GM12875 (cell line): Measurements from ENCODE around the gene CCDC63.
A peak's percentile ranks its signal among the peaks of the same experiment; 100 is the strongest.

ENCODE experiments used
- H3K4me3 ChIP-seq: one replicate; pipeline ENCODE4 v1.5.1; 2011; ENCODE audit warnings: low read depth, low read length, control low read depth
- TF ChIP-seq, protein P1 (sequence below): IDR thresholded peaks from 2 replicates; pipeline ENCODE4 v1.5.1; 2011; ENCODE audit warnings: low read depth, mild to moderate bottlenecking, control low read depth, inconsistent platforms, low read length, moderate library complexity, borderline replicate concordance; ENCODE audit not compliant: insufficient read depth

CCDC63 gene

DNA sequence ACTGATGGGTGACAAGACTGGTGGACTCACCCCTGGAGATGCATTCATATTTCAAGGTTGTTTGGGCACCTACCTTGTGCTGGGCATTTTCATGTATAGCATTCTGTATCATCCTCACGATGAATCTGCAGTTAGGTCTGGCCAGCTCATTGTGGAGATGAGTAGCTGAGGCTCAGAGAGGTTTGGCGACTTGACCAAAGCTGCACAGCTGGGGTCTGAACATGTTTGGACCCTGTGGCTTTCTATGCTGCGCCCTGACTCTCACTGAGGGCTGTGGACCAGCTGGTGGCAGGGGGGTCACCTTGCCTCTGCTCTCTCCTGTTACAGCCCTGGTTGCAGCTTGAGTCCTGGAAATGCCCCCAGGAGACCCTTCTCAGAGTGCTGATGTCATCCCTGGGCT lies 24.9 kb upstream of the CCDC63 start:
- TF ChIP-seq, protein P1, sequence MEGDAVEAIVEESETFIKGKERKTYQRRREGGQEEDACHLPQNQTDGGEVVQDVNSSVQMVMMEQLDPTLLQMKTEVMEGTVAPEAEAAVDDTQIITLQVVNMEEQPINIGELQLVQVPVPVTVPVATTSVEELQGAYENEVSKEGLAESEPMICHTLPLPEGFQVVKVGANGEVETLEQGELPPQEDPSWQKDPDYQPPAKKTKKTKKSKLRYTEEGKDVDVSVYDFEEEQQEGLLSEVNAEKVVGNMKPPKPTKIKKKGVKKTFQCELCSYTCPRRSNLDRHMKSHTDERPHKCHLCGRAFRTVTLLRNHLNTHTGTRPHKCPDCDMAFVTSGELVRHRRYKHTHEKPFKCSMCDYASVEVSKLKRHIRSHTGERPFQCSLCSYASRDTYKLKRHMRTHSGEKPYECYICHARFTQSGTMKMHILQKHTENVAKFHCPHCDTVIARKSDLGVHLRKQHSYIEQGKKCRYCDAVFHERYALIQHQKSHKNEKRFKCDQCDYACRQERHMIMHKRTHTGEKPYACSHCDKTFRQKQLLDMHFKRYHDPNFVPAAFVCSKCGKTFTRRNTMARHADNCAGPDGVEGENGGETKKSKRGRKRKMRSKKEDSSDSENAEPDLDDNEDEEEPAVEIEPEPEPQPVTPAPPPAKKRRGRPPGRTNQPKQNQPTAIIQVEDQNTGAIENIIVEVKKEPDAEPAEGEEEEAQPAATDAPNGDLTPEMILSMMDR, result no peak
- no peak overlapping the region for H3K4me3 ChIP-seq

DNA sequence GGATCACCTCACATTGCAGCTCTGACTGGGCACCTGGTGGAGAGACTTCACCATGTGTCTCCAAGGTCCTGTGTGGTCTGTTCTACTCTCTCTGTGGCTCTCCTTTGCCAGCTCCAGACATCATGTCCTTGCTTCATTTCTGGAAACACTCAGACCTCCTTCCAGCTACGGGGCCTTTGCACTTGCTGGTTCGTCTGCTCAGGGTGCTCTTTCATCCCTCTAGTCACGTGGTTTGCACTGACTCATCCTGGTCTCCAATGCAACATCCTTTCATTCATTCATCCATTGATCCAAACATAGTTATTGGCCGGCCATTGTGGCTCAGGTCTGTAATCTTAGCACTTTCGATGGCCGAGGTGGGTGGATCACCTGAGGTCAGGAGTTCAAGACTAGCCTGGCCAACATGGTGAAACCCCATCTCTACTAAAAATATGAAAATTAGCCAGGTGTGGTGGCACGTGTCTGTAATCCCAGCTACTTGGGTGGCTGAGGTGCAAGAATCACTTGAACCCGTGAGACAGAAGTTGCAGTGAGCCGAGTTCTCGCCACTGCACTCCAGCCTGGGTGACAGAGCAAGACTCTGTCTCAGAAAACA lies 23.9 kb upstream of the CCDC63 start:
- no peak overlapping the region for H3K4me3 ChIP-seq
- TF ChIP-seq, protein P1, result no peak

DNA sequence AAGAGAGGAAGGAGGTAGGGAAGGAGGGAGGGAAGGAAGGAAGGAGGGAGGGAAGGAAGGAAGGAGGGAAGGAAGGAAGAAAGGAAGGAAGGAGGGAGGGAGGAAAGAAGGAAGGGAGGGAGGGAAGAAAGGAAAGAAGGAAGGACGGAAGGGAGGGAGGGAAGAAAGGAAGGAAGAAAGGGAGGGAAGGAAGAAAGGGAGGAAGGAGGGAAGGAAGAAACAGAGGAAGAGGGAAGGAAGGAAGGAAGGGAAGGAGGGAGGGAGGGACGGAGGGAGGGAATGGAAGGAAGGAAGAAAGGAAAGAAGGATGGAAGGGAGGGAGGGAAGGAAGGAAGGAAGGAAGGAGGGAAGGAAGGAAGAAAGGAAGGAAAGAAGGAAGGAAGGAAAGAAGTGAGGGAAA lies 22.4 kb upstream of the CCDC63 start:
- TF ChIP-seq, protein P1, result no peak
- H3K4me3 ChIP-seq, result no peak overlapping the region

DNA sequence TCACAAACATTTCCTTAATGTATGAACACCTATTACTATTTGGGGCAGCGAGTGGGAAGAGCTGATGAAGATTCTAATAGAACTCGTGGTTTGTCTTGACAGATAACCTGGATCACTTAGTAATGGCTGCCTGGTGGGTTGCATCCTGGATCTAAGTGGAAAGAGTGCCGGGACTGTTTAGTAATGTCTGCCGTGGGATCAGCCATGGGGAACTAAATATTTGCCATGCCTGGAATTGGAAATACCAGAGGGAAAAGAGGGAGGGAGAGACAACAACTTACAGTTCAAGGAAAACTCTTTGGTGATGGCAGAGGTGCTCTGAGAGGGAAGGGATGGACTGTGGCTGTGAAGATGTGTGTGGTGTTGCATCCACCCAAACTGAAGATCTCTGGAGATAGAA lies 21.3 kb upstream of the CCDC63 start:
- TF ChIP-seq, protein P1, result no peak
- H3K4me3 ChIP-seq, result no peak overlapping the region

DNA sequence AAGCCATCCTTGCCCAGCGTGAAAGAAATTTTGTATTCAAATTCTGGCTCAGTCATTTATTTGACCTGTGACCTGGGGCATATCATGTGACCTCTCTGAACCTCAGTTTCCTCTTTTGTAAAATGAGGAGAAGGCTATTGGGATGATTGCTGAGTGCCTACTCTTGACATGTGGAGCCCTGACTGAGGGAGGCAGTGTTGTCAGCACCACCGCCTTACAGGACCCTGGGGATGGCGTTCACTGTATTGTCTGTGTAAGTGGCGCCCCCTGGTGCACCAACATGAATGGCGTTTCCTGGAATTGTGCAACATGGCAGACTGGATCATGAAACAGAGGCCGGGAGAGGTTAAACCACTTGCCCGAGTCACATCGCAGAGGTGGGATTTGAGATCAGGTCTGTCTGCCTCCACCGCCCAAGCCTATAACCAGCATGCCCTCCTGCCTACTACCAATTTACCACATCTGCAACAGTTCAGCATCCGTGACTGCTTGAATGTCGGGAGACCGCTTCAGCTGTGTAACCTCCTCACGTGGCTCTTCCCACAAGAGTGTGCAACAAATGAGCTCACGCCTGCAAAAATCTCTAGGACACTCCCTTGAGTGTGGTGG lies 20.1 kb upstream of the CCDC63 start:
- peak overlapping the region; percentile 51 for H3K4me3 ChIP-seq
- TF ChIP-seq, protein P1, result peak; percentile 79

DNA sequence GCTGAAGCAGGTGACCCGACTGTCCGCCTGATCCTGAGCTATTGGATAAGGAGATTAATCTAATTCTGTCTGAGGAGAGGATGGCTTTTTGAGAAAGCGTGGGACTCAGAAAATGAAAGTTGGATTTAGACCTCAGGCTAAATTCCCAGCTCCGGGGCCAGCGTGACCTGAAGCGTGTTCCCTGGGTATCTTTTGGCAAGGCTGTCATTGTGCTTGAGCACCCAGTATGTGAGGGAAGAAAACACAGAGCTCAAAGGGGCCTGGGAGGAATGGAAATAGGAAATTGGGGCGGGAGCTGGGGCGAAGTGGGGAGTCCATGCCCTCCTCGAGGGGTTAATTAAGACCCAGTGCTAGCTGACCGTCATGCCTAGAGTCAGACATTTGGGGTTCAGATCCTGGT lies 17.5 kb upstream of the CCDC63 start:
- TF ChIP-seq, protein P1, result no peak
- no peak overlapping the region for H3K4me3 ChIP-seq

DNA sequence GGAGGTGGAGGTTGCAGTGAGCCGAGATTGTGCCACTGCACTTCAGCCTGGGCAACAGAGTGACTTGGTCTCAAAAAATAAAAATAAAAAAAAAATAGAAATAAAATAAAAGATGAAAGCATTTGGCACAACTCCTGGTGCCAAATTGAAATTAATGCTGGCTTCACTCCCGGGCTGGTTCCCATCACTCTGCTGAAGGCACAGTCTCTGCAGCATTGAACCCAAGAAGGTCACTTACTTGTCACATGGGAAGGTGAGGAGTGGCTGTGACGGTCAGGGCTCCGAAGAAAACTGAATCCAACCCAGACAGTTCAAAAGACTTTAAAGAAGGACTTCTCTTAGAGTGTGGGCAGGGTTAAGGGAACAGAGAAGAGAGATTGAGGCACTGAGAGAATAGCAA lies 10.5 kb upstream of the CCDC63 start:
- TF ChIP-seq, protein P1, result no peak
- H3K4me3 ChIP-seq, result no peak overlapping the region
